ENCODE data around the gene GALNT2.

The GALNT2 gene

DNA sequence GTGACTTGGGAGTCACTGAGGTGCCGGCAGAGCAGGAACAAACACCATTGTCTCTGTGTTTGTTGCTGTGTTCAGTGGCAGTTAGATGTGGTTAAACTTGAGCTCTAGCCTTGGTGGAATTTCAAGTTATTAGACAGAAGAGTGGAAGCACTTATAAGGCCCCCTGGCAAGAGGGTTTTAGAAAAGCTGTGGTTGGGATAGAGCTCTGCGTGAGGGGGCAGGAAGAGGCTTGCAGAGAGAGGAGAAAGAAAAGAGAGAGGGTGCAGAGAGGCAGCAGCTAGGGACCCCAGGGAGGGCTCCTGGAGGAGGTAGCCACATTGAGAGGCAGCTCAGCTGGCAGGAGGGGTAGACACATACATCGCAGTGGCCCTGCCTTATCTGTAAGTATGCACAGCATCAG, 128.2 kb downstream of the GALNT2 start:
- DNase-seq, result no peak

DNA sequence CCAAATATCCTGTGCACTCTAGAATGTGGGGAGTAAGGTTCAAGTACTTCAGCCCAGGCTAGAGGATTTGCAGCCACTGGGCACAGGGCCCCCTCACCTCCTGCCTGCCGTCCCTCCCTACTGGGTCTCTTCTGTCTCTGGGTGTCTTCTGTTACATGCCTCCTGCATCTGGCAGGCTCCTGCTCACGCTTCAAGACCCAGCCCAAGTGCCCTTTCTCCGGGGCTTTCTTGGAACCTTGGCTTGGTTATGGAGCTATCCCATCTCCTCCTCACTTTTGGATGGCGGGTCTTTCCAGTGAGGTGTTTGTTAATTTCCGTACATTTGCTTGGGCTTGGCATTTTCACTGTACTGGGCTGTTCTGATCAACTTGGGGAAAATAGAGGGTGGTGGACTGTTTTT, 129.0 kb downstream of the GALNT2 start:
- no peak for DNase-seq

DNA sequence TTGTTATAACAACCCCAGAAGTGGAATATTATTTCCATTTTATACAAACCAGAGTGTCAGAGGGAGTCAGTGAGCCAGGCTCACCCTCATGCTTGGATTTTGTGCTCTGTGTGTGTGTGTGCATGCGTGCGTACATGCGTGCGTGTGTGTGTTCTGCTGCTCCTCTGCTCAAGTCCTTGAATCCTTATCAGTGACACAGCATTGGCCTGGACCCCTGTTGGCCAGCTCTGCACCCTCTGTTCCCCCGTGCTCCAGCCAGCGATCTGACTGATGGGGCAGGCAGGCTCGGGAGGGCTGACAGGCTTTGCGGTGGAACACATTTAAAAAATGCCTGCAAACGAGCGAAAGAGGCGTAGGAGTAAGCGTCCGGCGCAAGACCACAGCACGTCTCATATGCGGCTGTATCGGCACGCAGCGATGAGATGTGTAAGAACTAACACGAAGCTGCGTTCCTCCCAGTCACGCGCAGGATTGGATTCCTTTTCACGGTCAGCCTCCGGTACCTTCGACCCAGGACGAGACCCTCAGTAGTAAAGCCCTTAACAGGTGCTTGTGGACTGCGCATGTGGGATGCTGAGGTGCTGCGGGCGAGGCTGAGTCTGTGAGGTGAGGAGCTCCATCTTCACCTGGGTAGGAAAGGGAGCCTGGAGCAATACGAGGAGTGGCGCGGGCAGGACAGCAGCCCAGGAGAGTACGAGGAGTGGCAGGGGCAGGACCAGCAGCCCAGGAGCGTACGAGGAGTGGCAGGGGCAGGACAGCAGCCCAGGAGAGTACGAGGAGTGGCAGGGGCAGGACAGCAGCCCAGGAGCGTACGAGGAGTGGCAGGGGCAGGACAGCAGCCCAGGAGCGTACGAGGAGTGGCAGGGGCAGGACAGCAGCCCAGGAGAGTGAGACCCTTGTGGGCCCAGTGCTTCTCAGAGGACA, 130.9 kb downstream of the GALNT2 start:
- no peak for DNase-seq

DNA sequence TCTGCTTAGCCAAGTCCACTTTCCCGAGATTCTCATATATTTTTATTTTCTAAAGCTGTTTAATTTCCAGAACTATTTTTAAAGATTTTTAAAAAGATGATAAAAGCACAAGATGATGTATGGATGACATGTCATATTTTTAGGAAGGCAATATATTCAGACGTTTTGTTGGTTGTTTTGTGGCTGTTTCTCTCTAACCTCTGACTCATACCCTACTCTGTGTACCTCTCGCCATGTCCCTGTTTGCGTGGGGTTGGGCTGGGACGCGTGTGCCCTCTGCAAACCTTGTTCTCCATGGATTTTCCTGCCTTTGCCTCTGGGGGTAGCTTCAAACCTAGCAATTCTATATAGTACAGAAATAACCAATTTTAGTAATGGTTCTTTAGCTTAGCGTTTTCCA, 132.0 kb downstream of the GALNT2 start:
- DNase-seq, result no peak

DNA sequence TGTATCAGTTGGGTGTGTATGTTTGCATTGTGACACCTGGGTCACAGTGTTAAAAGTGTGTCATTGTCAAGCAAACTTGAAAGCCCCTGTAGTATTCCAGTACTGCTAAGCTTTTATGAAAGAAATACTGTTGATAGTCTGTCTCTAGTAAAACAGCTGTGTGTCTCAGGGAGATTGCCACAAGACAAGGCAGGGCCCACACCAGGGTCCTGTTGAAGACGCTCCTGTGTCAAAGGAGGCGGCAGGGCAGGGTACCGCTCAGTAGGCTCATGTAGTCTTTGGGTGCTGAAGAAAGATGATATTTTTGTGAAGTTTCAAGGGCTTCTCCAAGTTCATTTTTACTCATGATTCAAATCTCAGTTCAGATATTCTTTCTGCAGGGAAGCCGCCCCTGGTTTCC, 132.5 kb downstream of the GALNT2 start:
- DNase-seq, result no peak

DNA sequence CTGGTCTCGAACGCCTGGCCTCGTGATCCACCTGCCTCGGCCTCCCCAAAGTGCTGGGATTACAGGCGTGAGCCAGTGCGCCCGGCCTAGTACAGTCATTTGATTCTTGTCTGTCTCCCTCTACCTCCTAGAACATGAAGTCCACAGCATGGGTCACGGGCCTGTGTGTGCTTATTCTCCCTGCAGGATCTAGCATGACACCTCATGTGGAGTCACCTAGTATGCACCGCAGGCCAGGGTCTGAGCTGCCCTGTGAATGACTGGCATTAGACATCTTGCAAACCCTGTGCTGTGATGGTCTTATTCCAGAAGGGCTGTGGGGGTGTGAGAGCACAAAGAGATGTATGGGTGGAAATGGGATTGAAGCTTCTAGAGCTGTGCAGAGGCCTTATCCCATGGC, 133.2 kb downstream of the GALNT2 start:
- no peak for DNase-seq

DNA sequence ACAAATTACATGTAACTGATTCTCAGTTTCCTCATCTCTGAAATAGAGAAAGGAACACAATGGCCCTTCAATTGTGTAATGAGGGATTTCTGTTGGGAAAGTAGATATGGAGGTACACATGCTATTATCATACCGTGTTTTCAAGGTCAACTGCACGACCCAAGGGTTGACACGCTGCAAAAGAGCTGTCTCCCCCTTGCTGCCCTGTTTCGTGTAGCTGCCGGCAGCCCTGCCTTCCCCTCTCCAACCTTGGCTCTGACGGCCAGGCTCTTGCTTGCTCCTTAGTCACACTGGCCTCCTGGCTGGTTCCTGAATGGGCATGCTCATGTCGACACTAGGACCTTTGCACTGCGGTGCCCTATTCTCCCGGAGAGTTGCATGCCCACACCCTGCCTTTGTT, 134.4 kb downstream of the GALNT2 start:
- DNase-seq, result no peak

DNA sequence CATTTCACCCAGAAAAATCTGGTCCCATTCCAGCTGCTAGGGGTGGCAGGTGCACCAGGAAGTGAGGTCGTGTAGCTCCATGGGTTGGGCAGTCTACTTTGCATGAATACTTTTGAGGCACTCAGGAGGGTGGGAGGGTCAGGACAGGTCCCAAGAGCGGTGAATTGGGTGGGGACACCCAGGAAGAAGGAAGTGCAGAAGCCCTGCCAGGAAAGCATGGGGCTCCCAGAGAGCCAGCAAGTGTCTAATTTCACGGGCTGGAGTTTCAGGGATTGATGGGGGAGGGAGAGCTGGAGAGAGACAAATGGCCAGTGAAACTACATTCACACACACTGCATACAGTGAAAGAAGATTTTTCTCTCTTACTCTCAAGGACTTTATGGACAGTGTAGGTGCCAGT, 137.8 kb downstream of the GALNT2 start:
- no peak for DNase-seq

DNA sequence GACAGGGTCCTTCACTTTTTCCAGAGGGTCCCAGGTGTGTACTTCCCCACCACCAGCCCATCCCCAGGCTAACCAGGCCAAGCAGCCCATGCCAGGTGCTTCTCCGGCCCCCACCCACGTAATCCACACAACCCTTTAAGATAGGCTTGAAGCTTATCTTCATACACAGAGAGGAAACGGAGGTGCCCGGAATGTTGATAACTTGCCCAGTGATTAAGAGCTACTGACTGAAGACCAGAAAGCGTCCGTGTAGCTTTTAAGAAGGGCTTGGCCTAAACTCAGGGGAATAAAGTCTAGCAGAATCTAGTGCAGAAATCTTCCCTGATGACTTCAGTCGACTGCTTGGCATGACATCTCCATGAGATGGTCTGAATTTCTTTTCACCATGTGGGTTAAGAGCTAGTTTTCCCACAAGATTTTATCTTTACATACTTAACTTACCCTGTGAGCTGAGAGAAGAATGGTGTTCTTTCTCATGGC, 138.7 kb downstream of the GALNT2 start:
- DNase-seq, result no peak

DNA sequence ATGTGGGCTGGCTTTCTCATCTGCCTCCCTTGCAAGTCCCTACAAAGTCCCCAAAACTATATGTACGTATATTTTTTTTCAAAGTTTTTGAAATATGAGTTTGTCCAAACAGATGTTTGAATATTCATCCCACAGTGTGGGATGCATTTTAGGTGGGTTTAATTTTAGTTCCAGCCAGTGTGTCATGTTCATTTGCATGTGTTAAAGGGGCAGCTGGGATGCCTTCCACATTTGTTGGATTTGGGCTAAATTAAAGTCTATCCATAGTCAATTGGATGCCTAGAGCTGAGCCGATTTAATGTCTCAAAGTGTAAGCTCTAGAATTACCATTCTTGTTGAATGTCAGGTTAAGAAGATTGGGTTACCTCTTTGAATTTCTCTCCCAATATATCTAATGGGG, 139.2 kb downstream of the GALNT2 start:
- DNase-seq, result no peak

DNA sequence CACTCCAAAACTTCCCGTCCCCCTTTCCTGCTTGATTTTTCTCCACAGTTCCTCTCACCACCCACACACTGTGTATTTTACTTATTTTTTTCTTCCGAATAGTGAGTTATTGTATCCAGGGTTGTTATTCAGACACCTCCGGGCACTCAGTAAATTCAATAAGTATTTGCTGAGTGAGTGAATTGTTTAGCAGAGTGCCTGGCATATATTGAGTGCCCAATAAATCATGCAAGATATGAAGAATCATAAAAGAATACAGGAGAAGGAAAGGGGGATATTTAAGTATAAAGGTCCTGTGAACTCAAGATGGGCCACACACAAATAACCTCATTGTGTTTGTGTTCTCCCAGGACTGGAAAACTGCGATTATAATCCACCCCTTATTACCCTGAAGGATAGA, 139.9 kb downstream of the GALNT2 start:
- no peak for DNase-seq

DNA sequence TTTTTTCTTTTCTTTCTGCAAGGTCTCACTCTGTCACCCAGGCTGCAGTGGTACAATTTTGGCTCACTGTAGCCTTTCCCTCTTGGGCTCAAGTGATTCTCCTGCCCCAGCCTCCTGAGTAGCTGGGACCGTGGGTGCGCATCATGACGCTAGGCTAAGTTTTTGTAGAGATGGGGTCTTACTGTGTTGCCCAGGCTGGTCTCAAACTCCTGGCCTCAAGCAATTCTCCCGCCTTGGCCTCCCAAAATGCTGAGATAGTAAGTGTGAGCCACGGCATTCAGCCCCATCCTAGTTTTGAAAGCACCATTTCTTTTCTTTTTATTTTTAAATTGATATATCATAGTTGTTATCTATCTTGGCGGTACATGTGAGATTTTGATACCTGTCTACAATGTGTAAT, 140.6 kb downstream of the GALNT2 start:
- no peak for DNase-seq

DNA sequence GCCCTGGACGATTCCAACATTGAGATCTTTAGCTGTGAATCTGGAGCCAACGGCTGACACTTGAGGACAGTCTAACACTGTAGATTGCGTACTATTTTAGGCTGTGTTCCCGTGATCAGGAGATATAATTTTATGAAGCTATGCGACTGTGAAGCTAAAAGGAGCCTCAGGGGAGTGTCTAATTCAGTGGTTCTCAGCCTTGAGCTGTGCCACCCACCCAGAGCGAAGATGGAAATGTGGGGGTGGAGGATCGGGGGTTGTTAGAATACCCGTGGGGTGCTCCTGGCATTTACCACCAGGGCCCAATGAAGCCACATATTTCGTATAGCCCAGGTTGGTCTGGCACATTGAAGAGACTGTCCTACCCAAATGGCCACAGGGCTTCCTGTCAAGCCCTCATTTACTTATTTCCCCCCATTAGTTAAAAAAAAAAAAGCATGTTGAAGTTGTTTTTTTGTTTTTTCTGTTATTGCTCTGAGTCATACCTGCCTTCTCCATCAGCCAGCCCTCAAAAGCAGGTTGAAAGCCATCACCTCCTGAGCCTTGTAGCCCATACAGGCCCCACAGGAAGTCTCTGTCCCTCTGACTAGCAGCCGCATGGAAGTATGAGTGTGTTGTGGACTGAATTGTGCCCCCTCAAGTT, 141.7 kb downstream of the GALNT2 start:
- DNase-seq, result peak; percentile 54

DNA sequence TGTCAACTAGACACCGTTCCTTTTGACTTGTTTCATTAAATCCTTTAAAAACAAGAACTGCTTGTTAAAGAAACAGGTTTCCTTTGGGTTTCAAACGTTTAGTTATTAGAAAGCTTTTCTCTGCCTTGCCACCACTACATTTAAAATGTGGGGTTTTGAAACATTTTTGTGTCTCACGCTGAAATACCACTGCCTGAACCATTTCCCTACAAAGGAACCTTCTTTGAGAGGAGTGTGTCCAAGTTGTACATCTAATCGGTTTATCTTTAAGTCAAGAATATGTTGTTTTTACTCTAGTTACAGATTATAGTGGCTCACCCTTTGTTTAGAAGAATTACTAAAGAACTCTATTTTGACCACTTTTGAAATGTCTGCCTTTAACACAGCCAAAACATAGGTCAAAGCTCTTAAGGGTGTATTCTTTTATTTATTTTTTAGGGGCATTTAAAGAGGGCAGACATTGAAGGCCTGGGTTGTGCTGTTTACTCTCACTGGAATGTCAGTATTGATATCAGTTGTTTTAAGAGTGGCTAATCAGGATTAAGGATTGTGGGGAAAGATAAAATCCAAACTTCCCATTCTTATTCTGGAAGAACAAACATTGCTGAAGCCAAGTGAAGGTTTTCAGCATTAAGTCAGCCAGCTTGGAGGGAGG, 143.4 kb downstream of the GALNT2 start:
- DNase-seq, result no peak

DNA sequence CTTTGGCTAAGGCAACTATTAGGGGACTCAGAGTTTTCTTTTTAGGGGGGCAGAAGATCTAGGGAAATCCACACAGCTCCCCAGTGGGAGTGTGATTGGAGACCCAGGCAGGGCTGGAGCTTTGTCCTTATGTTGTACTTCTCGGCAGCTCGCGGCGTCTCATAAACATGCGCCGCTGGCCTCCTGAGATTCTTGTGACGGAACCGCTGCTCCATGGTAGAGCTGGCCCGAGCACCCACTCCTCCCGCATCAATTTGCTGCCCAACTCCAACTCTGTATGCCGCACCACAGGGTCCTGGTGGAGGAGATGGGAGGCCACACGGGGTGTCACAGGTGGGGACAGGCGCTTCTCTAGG, 143.9 kb downstream of the GALNT2 start:
- no peak for DNase-seq

DNA sequence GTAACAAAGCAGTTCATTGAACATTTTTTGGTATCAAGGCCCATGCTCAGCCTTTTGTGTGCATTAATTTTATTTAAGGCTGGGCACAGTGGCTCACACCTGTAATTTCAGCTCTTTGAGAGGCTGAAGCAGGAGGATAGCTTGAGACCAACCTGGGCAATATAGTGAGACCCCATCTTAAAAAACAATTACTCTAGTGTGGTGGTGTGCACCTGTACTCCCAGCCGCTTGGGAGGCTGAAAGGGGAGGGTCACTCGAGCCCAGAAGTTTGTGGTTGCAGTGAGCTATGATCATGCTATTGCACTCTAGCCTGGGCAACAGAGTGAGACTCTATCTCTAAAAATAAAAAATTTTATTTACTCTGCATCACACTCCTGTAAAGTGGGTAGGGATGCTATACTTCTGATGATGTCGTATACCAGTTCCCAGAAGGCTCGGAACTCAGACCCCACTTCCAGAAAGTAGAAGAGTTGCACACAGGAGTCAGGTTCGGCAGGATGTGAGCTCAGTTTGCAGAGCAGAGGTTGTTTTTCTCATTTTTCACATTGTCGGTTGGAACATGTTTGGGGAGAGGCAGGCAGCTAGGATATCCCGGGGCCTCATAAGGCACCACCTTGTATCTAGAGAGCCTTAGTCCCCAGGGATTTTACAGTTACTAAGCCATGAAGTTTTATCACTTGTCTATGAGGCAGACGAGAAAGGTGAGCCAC, 144.6 kb downstream of the GALNT2 start:
- DNase-seq, result no peak

DNA sequence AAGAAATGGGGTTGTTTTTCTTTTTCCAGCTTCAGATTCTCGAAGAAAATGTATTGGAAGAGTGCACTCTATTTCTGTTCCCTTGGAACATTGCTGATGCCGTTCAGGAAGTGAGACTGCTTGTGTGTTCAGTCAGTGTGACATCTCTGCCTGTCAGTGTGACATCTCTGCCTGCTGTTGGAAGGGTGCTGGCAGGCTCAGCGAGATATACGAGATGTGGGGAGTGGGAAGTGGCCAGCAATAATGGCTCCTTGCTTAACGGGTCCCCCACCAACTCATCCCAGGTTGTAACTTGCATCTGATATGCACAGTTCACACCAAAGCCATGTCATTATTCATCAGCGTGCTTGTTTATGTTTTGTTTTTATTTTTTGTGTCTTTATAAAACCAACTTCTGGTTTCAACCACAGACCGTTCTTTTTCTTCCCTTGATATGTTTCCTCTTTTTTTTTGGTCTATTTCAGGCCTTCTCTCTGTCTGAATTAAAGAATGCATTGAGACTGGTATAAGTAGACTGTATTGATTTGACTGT, 145.4 kb downstream of the GALNT2 start:
- DNase-seq, result no peak

DNA sequence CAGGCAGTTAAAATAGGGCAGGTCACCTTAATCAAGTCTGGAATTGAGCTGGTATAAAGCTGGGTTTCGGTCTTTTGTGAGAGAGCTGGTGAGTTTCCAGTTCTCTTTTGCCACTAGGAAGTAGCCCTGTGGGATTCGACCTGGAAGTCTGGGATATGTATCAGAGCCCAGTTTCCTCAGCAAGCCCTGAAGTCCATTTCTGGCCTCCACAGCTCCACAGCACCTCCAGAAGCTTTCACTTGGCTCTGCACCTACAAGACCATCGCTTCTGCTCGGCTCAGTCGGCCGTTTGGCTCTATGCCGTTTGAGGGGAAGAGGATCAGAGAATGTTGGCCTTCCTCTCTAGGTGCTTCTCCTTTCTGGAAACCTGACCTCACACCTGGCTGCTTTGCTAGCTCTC, 148.0 kb downstream of the GALNT2 start:
- DNase-seq, result no peak

DNA sequence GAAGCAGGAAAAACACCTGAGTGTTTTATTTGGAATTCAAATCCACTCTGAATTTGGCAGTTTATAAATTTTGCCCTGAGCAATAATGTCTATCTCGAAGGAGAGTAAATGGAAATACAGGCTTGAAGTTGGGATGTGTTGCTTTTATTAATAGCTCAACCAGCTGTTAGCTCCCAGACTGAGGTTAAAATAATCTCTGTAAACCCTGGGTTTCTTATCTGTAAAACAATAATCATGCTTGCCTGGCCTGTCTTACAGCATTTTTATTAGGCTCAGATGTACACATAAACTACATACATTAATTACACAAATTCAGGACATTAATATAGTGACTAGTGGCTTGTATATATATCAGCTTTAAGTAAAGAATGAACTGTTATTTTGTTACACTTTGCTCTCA, 148.5 kb downstream of the GALNT2 start:
- DNase-seq, result no peak

DNA sequence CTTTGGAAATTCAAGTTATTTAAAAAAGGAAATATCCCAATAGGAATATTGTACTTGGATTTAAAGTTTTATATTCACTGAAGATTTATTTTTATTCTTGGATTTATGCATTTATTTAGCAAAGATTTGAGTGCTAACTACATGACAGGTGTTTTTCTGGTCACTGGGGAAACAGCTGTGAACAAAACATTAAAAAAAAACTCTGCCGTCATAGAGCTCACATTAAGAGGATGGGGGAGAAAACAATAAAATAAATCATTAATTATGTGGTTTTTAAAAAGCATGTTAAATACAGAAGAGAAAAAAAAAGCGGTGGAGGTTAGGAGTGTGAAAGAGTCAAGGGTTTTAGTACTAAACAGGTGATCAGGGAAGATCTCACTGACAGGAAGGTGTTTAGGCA, 149.9 kb downstream of the GALNT2 start:
- no peak for DNase-seq

DNA sequence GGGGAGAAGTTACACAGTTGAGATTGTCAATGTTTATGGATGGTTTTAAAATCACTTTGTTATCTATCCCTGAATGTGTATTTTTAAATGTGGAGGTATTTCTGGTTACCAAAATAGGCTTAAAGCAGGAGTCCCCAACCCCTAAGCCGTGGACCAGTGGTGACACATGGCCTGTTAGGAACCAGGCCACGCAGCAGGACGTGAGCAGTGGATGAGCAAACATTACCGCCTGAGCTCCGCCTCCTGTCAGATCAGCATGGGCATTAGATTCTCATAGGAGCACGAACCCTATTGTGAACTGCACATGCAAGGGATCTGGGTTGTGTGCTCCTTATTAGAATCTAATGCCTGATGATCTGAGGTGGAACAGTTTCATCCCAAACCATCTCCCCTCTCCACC, 151.6 kb downstream of the GALNT2 start:
- no peak for DNase-seq

DNA sequence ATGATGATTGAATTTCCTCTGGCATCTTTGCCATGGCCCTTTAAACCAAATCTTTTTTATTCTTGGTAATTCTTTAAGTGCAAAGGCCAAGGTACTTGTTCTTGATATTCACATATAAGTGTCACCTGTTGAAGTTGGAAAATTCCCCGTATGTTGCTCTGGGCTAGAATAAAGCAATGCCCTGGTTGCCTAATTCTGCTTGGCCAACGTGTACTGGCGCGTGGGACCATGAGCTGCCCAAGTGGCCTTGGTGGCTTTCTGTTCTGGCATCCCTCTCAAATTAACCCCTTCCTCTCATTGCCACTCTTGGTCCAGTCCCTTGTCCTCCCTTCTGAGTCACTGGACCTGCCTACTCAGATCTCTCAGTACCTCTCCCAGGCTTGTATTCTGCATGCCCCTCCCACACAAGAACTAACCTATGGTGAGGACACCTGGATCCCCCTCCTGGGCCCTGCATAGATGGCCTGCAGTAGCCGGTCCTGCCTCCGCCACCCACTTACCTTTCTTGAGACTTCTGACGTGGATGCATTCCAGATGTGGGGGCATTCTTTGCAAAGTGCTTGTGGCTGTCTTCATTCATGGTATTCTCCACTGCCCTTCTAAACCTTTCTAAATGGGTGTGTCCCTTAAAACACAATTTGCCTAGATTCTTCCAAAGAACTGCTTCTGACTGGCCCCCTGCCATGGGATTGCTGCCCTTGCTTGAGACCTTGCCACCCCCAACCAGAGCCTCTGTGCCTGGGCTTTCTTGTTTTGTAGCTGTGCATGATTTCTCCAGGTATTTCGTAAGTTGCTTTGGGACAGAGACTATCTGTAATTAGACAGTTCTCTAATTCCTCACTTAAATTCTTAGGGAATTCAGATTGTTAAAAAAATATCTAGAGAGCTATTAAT, 152.4 kb downstream of the GALNT2 start:
- no peak for DNase-seq

Data from activated naive CD4-positive, alpha-beta T cell treated with Interleukin-2 at 50 U/mL for 16 hours (primary cell).